Peyer's patch (tissue), 4 donors: ENCODE data around the gene WWTR1.

Experiments
- CTCF ChIP-seq, 6 experiments: fragments of 450-650 bp in 4 of 6; fragments of 200-600 bp in 2 of 6; sonication (generic) in 1 of 6; IDR thresholded peaks; one replicate each; pipeline ENCODE4 v1.5.1; 2017 to 2019; ENCODE audit warnings: antibody characterized with exemption in 6 of 6, mild to moderate bottlenecking in 3 of 6, moderate library complexity in 1 of 6
- POLR2A ChIP-seq, 2 donors: fragments of 450-650 bp; IDR thresholded peaks; one replicate each; pipeline ENCODE4 v1.5.1; 2017; ENCODE audit warnings: antibody characterized with exemption in 2 of 2, mild to moderate bottlenecking in 2 of 2, moderate library complexity in 2 of 2

GRCh38 chr3:149474250-149474817 lies 183.5 kb downstream of the WWTR1 start, which contains the start of gene TM4SF4:
- TF ChIP-seq CTCF (IDR thresholded peaks at IDR 0.05) (no peak), POLR2A (IDR thresholded peaks at IDR 0.05) (peak in 1 of 2 donors; percentile 37)
